Measurements from ENCODE around the gene OBI1. TPM values are rescaled to one million over a fixed set of nuclear protein-coding genes. Genes with fewer than 3 reads are reported as not detected.

OBI1 gene
- total and polyA plus RNA-seq, 9 of the 15 experiments (the other 6 are each of a cell fraction or from before 2014, with no cell fraction given) = 8.7 to 18.4 (median 14.2) TPM

- TF ChIP-seq SNAPC5 (CRISPR knock-in tag; IDR thresholded peaks at IDR 0.05) = no peak
- no peak for TF ChIP-seq ARID1B (IDR thresholded peaks at IDR 0.05)
- TF ChIP-seq CHD1 (IDR thresholded peaks at IDR 0.05; ENCODE audit: low read length) = no peak
- no peak for TF ChIP-seq POLR2AphosphoS2 (IDR thresholded peaks at IDR 0.05; ENCODE audit: low read length)
- TF ChIP-seq KAT7 (CRISPR knock-in tag; IDR thresholded peaks at IDR 0.05; ENCODE audit: borderline replicate concordance) = no peak
- WGBS (ENCODE audit: insufficient coverage, low coverage, missing lambda C conversion rate) = 78% methylated on average over 14 of the region's 20 CpGs
These were observed 958 bp upstream of the OBI1 start for GRCh38 chr13:78659732-78660494.

More at GRCh38 chr13:78659732-78660494, 958 bp upstream of the OBI1 start:
- FAIRE-seq (no peak), ATAC-seq (no peak), DNase-seq (ENCODE audit: extremely low read depth in 1 of 4, low spot score in 3 of 4) (no peak)
- Histone ChIP-seq H3K4me1 (replicated peaks in 1 of 2; ENCODE audit: control insufficient read depth in 2 of 2, insufficient read depth in 2 of 2, low read length in 2 of 2) (peaks cover 2 to 3% of the 10 kb centered on the region in 2 experiments; a peak in 3 of 5 replicates), H3K9ac (ENCODE audit: insufficient read depth in 1 of 2, low read depth in 2 of 2, low read length in 2 of 2) (peak overlapping the region in 1 of 2 experiments; percentile 74; a peak in 2 of 4 replicates), H2AFZ (ENCODE audit: low read depth, low read length) (peak overlapping the region; percentile 94), H3K36me3 (ENCODE audit: control insufficient read depth, insufficient read depth, low read length) (peaks cover 6% of the 10 kb centered on the region; the same call in 2 of the 3 replicates), H3K4me2 (ENCODE audit: insufficient read depth, low read length) (peak overlapping the region; percentile 84; the same call in 1 of the 2 replicates), H3K27ac (ENCODE audit: extremely low read depth, low read depth, low read length) (no peak overlapping the region), H3K9me1 (ENCODE audit: control insufficient read depth, insufficient read depth, low read length) (no peaks in the 10 kb centered on the region), H3K79me2 (ENCODE audit: control insufficient read depth, insufficient read depth, low read length) (peaks cover 40% of the 10 kb centered on the region), H4K20me1 (replicated peaks; ENCODE audit: control insufficient read depth, insufficient read depth, low read length) (0 out of 2 replicates have a peak, but pooled peaks cover 5% of the 10 kb centered on the region), H3K4me3 (no peak overlapping the region), H3K9me3 (replicated peaks; ENCODE audit: control insufficient read depth, insufficient read depth, low read depth, low read length) (no peaks in the 10 kb centered on the region), H3K27me3 (ENCODE audit: control insufficient read depth in 2 of 2, insufficient read depth in 2 of 2, low read length in 2 of 2) (no peaks in the 10 kb centered on the region)
- in situ Hi-C loops (cut with MboI) (no loop called here), intact Hi-C loops (cut with micrococcal nuclease) (loop anchor here (2.0 kb wide), 1 partner anchor 55 kb away; no protein-coding TSS in a partner anchor)
- POLR2A ChIA-PET = no interaction called here
- BruUV-seq (replicated peaks) = no TSS peak
- CTCF ChIA-PET (ENCODE audit: low intra/inter-chr PET ratio) = no interaction called here

Data from K562 (cell line).